ENCODE measurements around the gene SLC18B1.
"Not testable (repeated sequence)": the region's sequence is repeated elsewhere in the genome, so short reads cannot be mapped to it uniquely, and the experiment has no call there.

Gene SLC18B1

GRCh38 chr6:132798869-132799538 lies 567 bp upstream of the SLC18B1 start:
- DNase-seq = peak; percentile 79

GRCh38 chr6:132795461-132795860 lies 3.0 kb downstream of the SLC18B1 start:
- DNase-seq = no peak

GRCh38 chr6:132792510-132792909 lies 5.9 kb downstream of the SLC18B1 start:
- no peak for DNase-seq

GRCh38 chr6:132790450-132790849 lies 8.0 kb downstream of the SLC18B1 start:
- no peak for DNase-seq

- no peak for DNase-seq
These were observed 9.1 kb downstream of the SLC18B1 start for GRCh38 chr6:132789396-132789776.

- no peak for DNase-seq
These were observed 9.6 kb downstream of the SLC18B1 start for GRCh38 chr6:132788658-132789395.

- no peak for DNase-seq
These were observed 12.5 kb downstream of the SLC18B1 start for GRCh38 chr6:132785936-132786335.

- no peak for DNase-seq
These were observed 17.6 kb downstream of the SLC18B1 start for GRCh38 chr6:132780770-132781371.

- not testable (repeated sequence) for DNase-seq
These were observed 20.6 kb downstream of the SLC18B1 start for GRCh38 chr6:132777881-132778280.

- peak; percentile 12 for DNase-seq
These were observed 30.4 kb downstream of the SLC18B1 start for GRCh38 chr6:132768051-132768517.

- no peak for DNase-seq
These were observed 32.9 kb downstream of the SLC18B1 start for GRCh38 chr6:132765560-132765959.

- no peak for DNase-seq
These were observed 34.1 kb downstream of the SLC18B1 start for GRCh38 chr6:132764370-132764769.

GRCh38 chr6:132763269-132763668 lies 35.2 kb downstream of the SLC18B1 start:
- peak; percentile 46 for DNase-seq

- no peak for DNase-seq
These were observed 38.2 kb downstream of the SLC18B1 start for GRCh38 chr6:132760256-132760655.

GRCh38 chr6:132758689-132759088 lies 39.7 kb downstream of the SLC18B1 start:
- no peak for DNase-seq

GRCh38 chr6:132752255-132752654 lies 46.2 kb downstream of the SLC18B1 start:
- no peak for DNase-seq

- no peak for DNase-seq
These were observed 46.6 kb downstream of the SLC18B1 start for GRCh38 chr6:132751828-132752227.

- no peak for DNase-seq
These were observed 47.1 kb downstream of the SLC18B1 start for GRCh38 chr6:132751306-132751705.

- no peak for DNase-seq
These were observed 47.8 kb downstream of the SLC18B1 start for GRCh38 chr6:132750455-132751248.

GRCh38 chr6:132749111-132749510 lies 49.3 kb downstream of the SLC18B1 start:
- DNase-seq = no peak

GRCh38 chr6:132748446-132748845 lies 50.0 kb downstream of the SLC18B1 start:
- no peak for DNase-seq

GRCh38 chr6:132746048-132746447 lies 52.4 kb downstream of the SLC18B1 start:
- DNase-seq = no peak

GRCh38 chr6:132742495-132742894 lies 55.9 kb downstream of the SLC18B1 start:
- DNase-seq = no peak
